Astrocyte (in vitro differentiated cells and primary cell): Measurements from ENCODE around the gene BICC1. TPM values are rescaled to one million over a fixed set of nuclear protein-coding genes. Genes with fewer than 3 reads are reported as not detected.

Experiments used
- DNase-seq: peaks from one replicate; pipeline ENCODE4 v3.0.0-alpha.2; 2010; ENCODE audit warnings: low read depth
- FAIRE-seq: peaks from 2 replicates; lab custom pipeline; 2011; peaks lifted over from hg19 to GRCh38; lab: Jason Lieb, UNC
- H2AFZ ChIP-seq: 2 replicates; pipeline ENCODE4 v1.6.0; 2012; ENCODE audit warnings: low read depth, low read length, inconsistent platforms
- H3K27ac ChIP-seq: 2 replicates; pipeline ENCODE4 v1.5.1; 2011; ENCODE audit warnings: low read depth, low read length, inconsistent platforms
- H3K27me3 ChIP-seq: 2 replicates; pipeline ENCODE4 v1.6.0; 2011; ENCODE audit warnings: low read length, inconsistent platforms; ENCODE audit not compliant: insufficient read depth
- H3K36me3 ChIP-seq: 2 replicates; pipeline ENCODE4 v1.5.1; 2011; ENCODE audit warnings: low read length, inconsistent platforms; ENCODE audit not compliant: insufficient read depth
- H3K4me1 ChIP-seq: 2 replicates; pipeline ENCODE4 v1.5.1; 2011; ENCODE audit warnings: low read length, inconsistent platforms; ENCODE audit not compliant: insufficient read depth
- H3K4me2 ChIP-seq: 2 replicates; pipeline ENCODE4 v1.6.0; 2012; ENCODE audit warnings: low read length, inconsistent platforms
- H3K4me3 ChIP-seq: 2 replicates; pipeline ENCODE4 v1.5.1; 2011; ENCODE audit warnings: low read depth, mild to moderate bottlenecking, low read length, inconsistent platforms; ENCODE audit not compliant: insufficient read depth
- H3K79me2 ChIP-seq: 2 replicates; pipeline ENCODE4 v1.6.0; 2012; ENCODE audit warnings: mild to moderate bottlenecking, low read length, inconsistent platforms; ENCODE audit not compliant: insufficient read depth
- H3K9ac ChIP-seq: 2 replicates; pipeline ENCODE4 v1.6.0; 2012; ENCODE audit warnings: mild to moderate bottlenecking, low read length, inconsistent platforms
- H3K9me3 ChIP-seq: 2 replicates; pipeline ENCODE4 v1.5.1; 2012; ENCODE audit warnings: low read depth, mild to moderate bottlenecking, low read length, inconsistent platforms; ENCODE audit not compliant: insufficient read depth
- H4K20me1 ChIP-seq: 2 replicates; pipeline ENCODE4 v1.6.0; 2012; ENCODE audit warnings: low read length, inconsistent platforms; ENCODE audit not compliant: insufficient read depth
- H3K27ac Mint-ChIP-seq: one replicate; pipeline ENCODE4 v1.8.0; 2021; ENCODE audit warnings: mild to moderate bottlenecking, mixed read lengths; ENCODE audit not compliant: unreplicated experiment
- H3K27me3 Mint-ChIP-seq: one replicate; pipeline ENCODE4 v1.8.0; 2021; ENCODE audit warnings: low read depth, mixed read lengths; ENCODE audit not compliant: unreplicated experiment
- H3K36me3 Mint-ChIP-seq: one replicate; pipeline ENCODE4 v1.8.0; 2021; ENCODE audit warnings: low read depth, mixed read lengths; ENCODE audit not compliant: unreplicated experiment
- H3K4me1 Mint-ChIP-seq: one replicate; pipeline ENCODE4 v1.8.0; 2021; ENCODE audit warnings: low read depth, mixed read lengths; ENCODE audit not compliant: unreplicated experiment
- H3K4me3 Mint-ChIP-seq: one replicate; pipeline ENCODE4 v1.8.0; 2021; ENCODE audit warnings: mild to moderate bottlenecking, moderate library complexity, mixed read lengths; ENCODE audit not compliant: unreplicated experiment
- H3K9me3 Mint-ChIP-seq: one replicate; pipeline ENCODE4 v1.8.0; 2021; ENCODE audit warnings: mild to moderate bottlenecking, mixed read lengths; ENCODE audit not compliant: unreplicated experiment
- EZH2 ChIP-seq: IDR thresholded peaks from 2 replicates; pipeline ENCODE4 v1.6.1; 2012; ENCODE audit warnings: mild to moderate bottlenecking, low read length, inconsistent platforms; ENCODE audit not compliant: insufficient read depth
- total RNA-seq: library from RNA; stranded (reverse); gene quantifications from 2 replicates; pipeline ENCODE4 v1.2.1, GENCODE V29; 2021
- TF ChIP-seq, protein P1 (sequence below): IDR thresholded peaks from 2 replicates; pipeline ENCODE4 v1.5.1; 2011; ENCODE audit warnings: low read depth, mild to moderate bottlenecking, inconsistent platforms, low read length, moderate library complexity; ENCODE audit not compliant: insufficient read depth

Gene BICC1
- total RNA-seq, 1 donor from 2014 or later: 23.0 TPM

DNA sequence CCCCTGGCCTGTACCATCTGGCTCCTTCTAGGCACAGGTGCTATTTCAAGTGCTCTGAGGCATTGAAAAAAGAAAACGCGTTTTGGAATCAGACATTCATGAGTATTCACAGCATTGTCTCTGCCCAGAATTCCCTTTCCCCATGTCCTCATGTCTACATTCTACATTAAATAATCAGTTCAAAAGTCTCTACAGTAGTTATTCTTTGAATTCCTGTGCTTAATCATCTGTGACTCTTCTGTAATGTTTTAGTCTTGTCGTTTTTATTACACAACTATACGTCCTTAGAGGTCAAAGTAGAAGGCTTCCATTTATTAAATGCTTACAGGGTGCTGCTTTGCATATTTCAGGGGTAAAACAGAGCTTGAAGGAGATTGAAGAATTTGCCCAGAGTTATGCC is 95.7 kb downstream of the BICC1 start:
- Histone ChIP-seq H3K36me3 (no peaks in the 10 kb centered on the region), H3K4me3 (no peak overlapping the region), H3K4me2 (no peak overlapping the region), H3K4me1 (no peaks in the 10 kb centered on the region), H2AFZ (no peak overlapping the region), H3K9me3 (no peaks in the 10 kb centered on the region), H3K27me3 (no peaks in the 10 kb centered on the region), H4K20me1 (peaks cover 17% of the 10 kb centered on the region), H3K79me2 (peaks cover 46% of the 10 kb centered on the region), H3K27ac (no peak overlapping the region), H3K9ac (no peak overlapping the region)
- peak; percentile 61 for DNase-seq
- no peak for FAIRE-seq
- Mint-ChIP-seq H3K27ac (no peak overlapping the region), H3K36me3 (peaks cover 2% of the 10 kb centered on the region), H3K4me1 (no peaks in the 10 kb centered on the region), H3K4me3 (no peak overlapping the region), H3K9me3 (no peaks in the 10 kb centered on the region), H3K27me3 (no peaks in the 10 kb centered on the region)
- TF ChIP-seq EZH2: no peak
- TF ChIP-seq, protein P1, sequence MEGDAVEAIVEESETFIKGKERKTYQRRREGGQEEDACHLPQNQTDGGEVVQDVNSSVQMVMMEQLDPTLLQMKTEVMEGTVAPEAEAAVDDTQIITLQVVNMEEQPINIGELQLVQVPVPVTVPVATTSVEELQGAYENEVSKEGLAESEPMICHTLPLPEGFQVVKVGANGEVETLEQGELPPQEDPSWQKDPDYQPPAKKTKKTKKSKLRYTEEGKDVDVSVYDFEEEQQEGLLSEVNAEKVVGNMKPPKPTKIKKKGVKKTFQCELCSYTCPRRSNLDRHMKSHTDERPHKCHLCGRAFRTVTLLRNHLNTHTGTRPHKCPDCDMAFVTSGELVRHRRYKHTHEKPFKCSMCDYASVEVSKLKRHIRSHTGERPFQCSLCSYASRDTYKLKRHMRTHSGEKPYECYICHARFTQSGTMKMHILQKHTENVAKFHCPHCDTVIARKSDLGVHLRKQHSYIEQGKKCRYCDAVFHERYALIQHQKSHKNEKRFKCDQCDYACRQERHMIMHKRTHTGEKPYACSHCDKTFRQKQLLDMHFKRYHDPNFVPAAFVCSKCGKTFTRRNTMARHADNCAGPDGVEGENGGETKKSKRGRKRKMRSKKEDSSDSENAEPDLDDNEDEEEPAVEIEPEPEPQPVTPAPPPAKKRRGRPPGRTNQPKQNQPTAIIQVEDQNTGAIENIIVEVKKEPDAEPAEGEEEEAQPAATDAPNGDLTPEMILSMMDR: no peak

DNA sequence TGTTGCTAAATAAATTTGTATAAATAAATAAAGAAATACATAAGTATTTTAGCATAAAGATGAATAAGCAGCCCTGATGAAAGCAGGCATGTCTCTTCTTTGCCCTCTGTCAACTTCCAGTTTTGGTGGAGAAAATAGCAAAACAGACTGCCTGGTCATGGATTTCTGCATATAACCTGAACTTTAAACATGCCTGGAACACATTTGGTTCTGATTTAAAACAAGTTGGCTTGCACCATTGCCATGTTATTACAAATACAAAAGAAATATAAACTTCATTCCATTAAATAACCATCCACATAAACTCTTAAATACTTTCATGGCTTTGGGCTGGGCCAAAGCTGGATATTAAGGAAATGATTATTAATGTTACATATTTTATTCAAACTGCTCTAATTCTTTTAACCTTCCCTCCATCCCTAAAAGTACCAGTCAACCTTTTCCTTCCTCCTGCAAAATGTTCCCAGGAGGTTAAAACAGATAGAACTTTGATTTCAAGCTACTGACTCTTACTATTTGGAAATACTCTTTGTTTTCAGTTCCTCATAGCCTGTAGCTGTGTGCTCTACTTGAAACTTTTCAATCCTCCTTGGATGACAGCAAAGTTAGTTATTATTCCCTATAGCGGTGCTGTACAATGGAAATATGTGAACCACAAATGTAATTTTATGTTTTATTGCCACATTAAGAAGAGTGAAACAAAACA is 96.3 kb downstream of the BICC1 start:
- no peak overlapping the region for H3K9ac ChIP-seq
- peaks cover 41% of the 10 kb centered on the region for H3K79me2 ChIP-seq
- H3K4me1 ChIP-seq: no peaks in the 10 kb centered on the region
- H3K4me3 Mint-ChIP-seq: no peak overlapping the region
- no peaks in the 10 kb centered on the region for H3K36me3 ChIP-seq
- no peak overlapping the region for H3K4me2 ChIP-seq
- FAIRE-seq (no peak), DNase-seq (no peak)
- H3K9me3 Mint-ChIP-seq: no peaks in the 10 kb centered on the region
- no peak for TF ChIP-seq EZH2
- TF ChIP-seq, protein P1: no peak
- peaks cover 18% of the 10 kb centered on the region for H4K20me1 ChIP-seq
- H2AFZ ChIP-seq: no peak overlapping the region
- no peak overlapping the region for H3K27ac ChIP-seq
- no peaks in the 10 kb centered on the region for H3K27me3 Mint-ChIP-seq
- no peaks in the 10 kb centered on the region for H3K4me1 Mint-ChIP-seq
- H3K27ac Mint-ChIP-seq: no peak overlapping the region
- peaks cover 2% of the 10 kb centered on the region for H3K36me3 Mint-ChIP-seq
- no peaks in the 10 kb centered on the region for H3K27me3 ChIP-seq
- no peak overlapping the region for H3K4me3 ChIP-seq
- no peaks in the 10 kb centered on the region for H3K9me3 ChIP-seq

DNA sequence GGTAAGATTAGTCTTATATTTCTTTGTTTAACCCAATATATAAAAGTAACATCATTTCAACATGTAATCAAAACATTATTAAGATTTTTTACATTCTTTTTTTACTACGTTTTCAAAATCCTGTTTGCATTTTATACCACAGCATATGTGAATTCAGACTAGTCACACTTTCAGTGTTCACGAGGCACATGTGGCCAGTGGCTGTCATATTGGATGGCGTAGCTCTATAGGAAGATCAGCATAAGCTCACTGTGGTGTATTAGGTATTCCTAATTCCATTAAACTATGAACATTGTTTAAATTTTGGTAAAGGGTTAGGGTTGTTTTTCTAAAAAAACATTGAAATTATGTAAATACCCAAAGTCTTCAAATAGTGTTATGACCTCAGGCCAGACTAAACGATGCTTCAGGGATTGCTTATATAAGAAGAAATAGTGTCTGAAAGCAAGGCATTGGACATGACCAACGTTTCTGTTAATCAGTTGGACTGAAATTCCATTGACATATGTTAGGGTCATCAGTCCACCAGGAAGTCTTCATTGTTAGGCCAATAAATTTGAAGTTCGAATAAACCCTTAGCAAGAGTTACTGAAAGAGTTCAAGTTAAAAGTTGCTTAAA is 97.0 kb downstream of the BICC1 start:
- Mint-ChIP-seq H3K27me3 (no peaks in the 10 kb centered on the region), H3K27ac (no peak overlapping the region), H3K4me1 (no peaks in the 10 kb centered on the region), H3K36me3 (peaks cover 2% of the 10 kb centered on the region), H3K4me3 (no peak overlapping the region), H3K9me3 (no peaks in the 10 kb centered on the region)
- Histone ChIP-seq H3K36me3 (no peaks in the 10 kb centered on the region), H3K4me1 (no peaks in the 10 kb centered on the region), H3K27ac (no peak overlapping the region), H4K20me1 (peaks cover 23% of the 10 kb centered on the region), H3K79me2 (peaks cover 43% of the 10 kb centered on the region), H3K9me3 (no peaks in the 10 kb centered on the region), H2AFZ (no peak overlapping the region), H3K9ac (no peak overlapping the region), H3K27me3 (no peaks in the 10 kb centered on the region), H3K4me3 (no peak overlapping the region), H3K4me2 (no peak overlapping the region)
- TF ChIP-seq, protein P1: no peak
- no peak for TF ChIP-seq EZH2
- DNase-seq (no peak), FAIRE-seq (peak; percentile 71)
